ENCODE measurements around the gene DNAH14. TPM values are rescaled to one million over a fixed set of nuclear protein-coding genes. Genes with fewer than 3 reads are reported as not detected.

DNAH14 gene
- total RNA-seq, 1 experiment from 2014 or later: 39.7 TPM

GRCh38 chr1:225179686-225180085 is 250.2 kb downstream of the DNAH14 start:
- H3K4me1 Mint-ChIP-seq: no peaks in the 10 kb centered on the region
- no peaks in the 10 kb centered on the region for H3K4me1 ChIP-seq (ENCODE audit: insufficient read depth, low read length)
- no peak overlapping the region for H2BK5ac ChIP-seq (ENCODE audit: insufficient read length, low read length)
- no peak overlapping the region for H3K27ac Mint-ChIP-seq
- no peak for DNase-seq
- no peak overlapping the region for H2AFZ ChIP-seq (ENCODE audit: low read length)
- H2BK12ac ChIP-seq (ENCODE audit: insufficient read length, low read depth, low read length): no peak overlapping the region
- no peaks in the 10 kb centered on the region for H3K23me2 ChIP-seq (ENCODE audit: insufficient read length, low read depth, low read length, poor library complexity, severe bottlenecking)
- H3K14ac ChIP-seq (ENCODE audit: insufficient read depth, low read length): no peak overlapping the region
- no peak for TF ChIP-seq CTCF (conservative IDR thresholded peaks at IDR 0.05)
- H3K36me3 Mint-ChIP-seq (ENCODE audit: insufficient read depth in 1 of 3, low read depth in 3 of 3): peaks cover 23 to 43% (median 40%) of the 10 kb centered on the region in 3 experiments
- peaks cover 55 to 67% of the 10 kb centered on the region in 2 experiments for H3K9me3 Mint-ChIP-seq
- no peaks in the 10 kb centered on the region for H3K27me3 Mint-ChIP-seq (ENCODE audit: low read depth)
- H3K4me2 ChIP-seq (ENCODE audit: insufficient read depth, insufficient read length, low read length): no peak overlapping the region
- no peaks in the 10 kb centered on the region for H3K27me3 ChIP-seq (ENCODE audit: insufficient read depth, low read length)
- no peak overlapping the region for H2BK20ac ChIP-seq (ENCODE audit: low read depth, low read length, poor library complexity, severe bottlenecking)
- no peak overlapping the region for H3K23ac ChIP-seq (ENCODE audit: insufficient read length, low read depth, low read length)
- H2BK15ac ChIP-seq (ENCODE audit: low read depth, low read length): no peak overlapping the region
- no peak overlapping the region for H3K56ac ChIP-seq (ENCODE audit: insufficient read length, low read depth, low read length)
- H3T11ph ChIP-seq (ENCODE audit: low read length): no peak overlapping the region
- H3K9ac ChIP-seq (ENCODE audit: extremely low read depth, insufficient read length, low read length): no peak overlapping the region
- H3K4ac ChIP-seq (ENCODE audit: low read depth, low read length): no peak overlapping the region
- no peak overlapping the region for H4K91ac ChIP-seq (ENCODE audit: insufficient read length, low read depth, low read length)
- H2BK120ac ChIP-seq (ENCODE audit: low read depth, low read length, poor library complexity, severe bottlenecking): no peak overlapping the region
- H3K4me3 Mint-ChIP-seq: no peak overlapping the region
- no peaks in the 10 kb centered on the region for H3K9me3 ChIP-seq (ENCODE audit: control insufficient read depth, low read depth, low read length)
- no peaks in the 10 kb centered on the region for H4K20me1 ChIP-seq (ENCODE audit: control insufficient read depth, insufficient read depth, insufficient read length)
- H3K79me2 ChIP-seq (ENCODE audit: insufficient read depth, low read length): no peaks in the 10 kb centered on the region
- no peak overlapping the region for H4K8ac ChIP-seq (replicated peaks; ENCODE audit: insufficient read length, low read depth, low read length)
- H3K79me1 ChIP-seq (ENCODE audit: insufficient read depth, low read depth, low read length, poor library complexity, severe bottlenecking): no peaks in the 10 kb centered on the region
- H4K5ac ChIP-seq (ENCODE audit: insufficient read length, low read depth, low read length): no peak overlapping the region
- no peak overlapping the region for H3K27ac ChIP-seq (ENCODE audit: insufficient read length, low read depth, low read length)
- H3K18ac ChIP-seq (ENCODE audit: insufficient read length, low read depth, low read length): no peak overlapping the region
- H2AK5ac ChIP-seq (ENCODE audit: insufficient read length, low read length): no peak overlapping the region
